Measurements from ENCODE around the gene TSPAN18.

The TSPAN18 gene

DNA sequence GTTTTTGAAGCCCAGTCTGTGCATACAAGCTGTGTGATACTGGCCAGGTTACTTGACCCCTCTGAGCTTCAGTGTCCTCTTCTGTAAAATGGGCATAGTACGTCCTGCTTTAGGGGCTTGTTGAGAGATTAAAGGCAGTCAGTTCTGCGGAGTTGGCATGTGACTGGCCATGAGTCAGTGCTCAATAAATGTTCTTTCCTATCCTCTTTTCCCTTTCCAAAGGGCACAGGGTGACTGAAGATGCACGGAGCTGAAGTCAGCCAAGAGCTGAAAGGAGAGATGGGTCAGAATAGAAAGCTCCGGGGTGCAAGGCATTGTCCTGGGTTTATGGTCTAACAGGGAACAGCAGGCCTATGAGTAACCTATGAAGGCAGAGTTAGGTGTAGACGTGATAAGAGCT, 175.0 kb downstream of the TSPAN18 start:
- no peak for DNase-seq (ENCODE audit: insufficient read length)
- no peak for FAIRE-seq
- TF ChIP-seq POLR2A (IDR thresholded peaks at IDR 0.05; ENCODE audit: low read depth, low read length) (no peak), POLR2AphosphoS5 (IDR thresholded peaks at IDR 0.05; ENCODE audit: low read depth, low read length) (no peak), TAF1 (IDR thresholded peaks at IDR 0.05; ENCODE audit: borderline replicate concordance, low read depth, low read length) (no peak)

DNA sequence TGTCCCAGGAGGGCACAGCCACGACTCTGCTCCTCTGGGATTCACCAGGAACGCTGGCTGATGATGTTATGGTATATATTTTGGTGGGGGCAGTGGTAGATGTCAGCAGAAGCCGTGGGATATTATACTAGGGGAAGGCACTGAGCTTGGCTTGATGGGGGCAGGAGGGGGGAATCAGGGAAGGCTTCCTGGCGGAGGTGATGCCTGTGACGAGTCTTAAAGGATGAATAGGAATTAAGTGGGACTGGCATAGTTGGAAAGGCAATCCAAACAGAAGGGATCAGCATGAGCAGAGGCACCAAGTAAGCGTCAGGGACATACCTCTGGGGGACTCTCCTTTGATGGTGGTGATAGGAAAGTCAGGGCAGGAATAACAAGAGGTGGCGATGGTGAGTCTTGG, 176.3 kb downstream of the TSPAN18 start:
- no peak for DNase-seq (ENCODE audit: insufficient read length)

DNA sequence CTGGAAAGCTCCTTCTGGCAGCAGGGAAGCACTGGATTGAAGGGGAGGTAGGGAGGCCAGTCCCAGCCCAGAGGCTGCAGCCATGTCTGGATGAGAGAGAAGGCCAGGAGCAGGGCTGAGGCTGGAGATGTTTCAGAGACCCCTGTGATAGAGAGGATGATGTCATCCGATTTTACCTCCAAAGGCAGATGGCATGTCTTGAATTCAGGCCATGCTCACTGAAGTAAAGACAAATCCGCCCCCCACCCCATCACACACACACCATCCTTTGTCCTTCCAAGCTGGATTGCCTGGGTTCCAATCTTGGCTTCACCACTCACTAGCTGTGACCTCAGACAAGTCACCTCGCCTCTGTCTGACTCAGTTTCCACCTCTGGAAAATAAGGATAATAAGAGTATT, 176.8 kb downstream of the TSPAN18 start:
- DNase-seq (ENCODE audit: insufficient read length) (no peak), FAIRE-seq (no peak)
- TF ChIP-seq TAF1 (IDR thresholded peaks at IDR 0.05; ENCODE audit: borderline replicate concordance, low read depth, low read length) (no peak), POLR2A (IDR thresholded peaks at IDR 0.05; ENCODE audit: low read depth, low read length) (no peak), POLR2AphosphoS5 (IDR thresholded peaks at IDR 0.05; ENCODE audit: low read depth, low read length) (no peak)

More for the DNA sequence above, 176.3 kb downstream of the TSPAN18 start:
- TF ChIP-seq TAF1 (IDR thresholded peaks at IDR 0.05; ENCODE audit: borderline replicate concordance, low read depth, low read length) (no peak), POLR2AphosphoS5 (IDR thresholded peaks at IDR 0.05; ENCODE audit: low read depth, low read length) (no peak), POLR2A (IDR thresholded peaks at IDR 0.05; ENCODE audit: low read depth, low read length) (no peak)
- FAIRE-seq, result no peak

DNA sequence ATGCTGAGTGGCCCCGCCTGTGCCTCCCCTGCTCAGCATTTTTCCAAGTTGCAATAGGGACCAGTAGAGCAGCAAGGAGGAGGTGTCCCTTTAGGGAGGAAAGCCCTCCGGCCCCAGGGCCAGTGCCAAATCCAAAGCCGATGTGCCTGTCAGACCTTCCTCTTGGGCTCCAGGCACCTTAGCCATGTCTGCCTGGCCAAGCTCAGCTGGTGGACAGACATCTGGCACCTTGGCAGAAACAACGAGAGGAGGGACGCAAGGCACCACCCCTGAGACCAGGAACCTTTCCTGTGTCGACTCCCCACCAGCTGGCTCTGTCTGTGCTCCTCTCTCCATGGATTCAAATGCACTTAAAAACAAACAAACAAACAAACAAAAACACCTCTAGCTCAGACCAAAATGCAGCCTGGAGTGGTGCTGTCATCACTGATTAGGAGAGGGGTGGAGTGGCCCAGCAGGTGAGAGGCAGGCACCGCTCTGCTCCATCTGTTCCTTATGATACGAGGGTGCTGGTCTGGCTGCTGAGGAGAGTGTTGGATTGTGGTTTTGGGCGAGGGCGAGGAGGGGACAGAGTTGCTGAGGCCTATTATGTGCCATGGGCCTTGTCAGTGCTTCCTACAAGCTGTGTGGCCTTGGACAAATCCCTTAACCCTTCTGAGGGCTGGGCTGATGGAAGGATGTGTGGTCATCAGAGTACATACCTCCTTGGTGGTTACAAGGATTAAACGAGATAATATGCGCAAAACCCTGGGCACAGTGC, 177.7 kb downstream of the TSPAN18 start:
- TF ChIP-seq TAF1 (IDR thresholded peaks at IDR 0.05; ENCODE audit: borderline replicate concordance, low read depth, low read length) (no peak), POLR2AphosphoS5 (IDR thresholded peaks at IDR 0.05; ENCODE audit: low read depth, low read length) (no peak), POLR2A (IDR thresholded peaks at IDR 0.05; ENCODE audit: low read depth, low read length) (no peak)
- DNase-seq (ENCODE audit: insufficient read length) (no peak), FAIRE-seq (no peak)

DNA sequence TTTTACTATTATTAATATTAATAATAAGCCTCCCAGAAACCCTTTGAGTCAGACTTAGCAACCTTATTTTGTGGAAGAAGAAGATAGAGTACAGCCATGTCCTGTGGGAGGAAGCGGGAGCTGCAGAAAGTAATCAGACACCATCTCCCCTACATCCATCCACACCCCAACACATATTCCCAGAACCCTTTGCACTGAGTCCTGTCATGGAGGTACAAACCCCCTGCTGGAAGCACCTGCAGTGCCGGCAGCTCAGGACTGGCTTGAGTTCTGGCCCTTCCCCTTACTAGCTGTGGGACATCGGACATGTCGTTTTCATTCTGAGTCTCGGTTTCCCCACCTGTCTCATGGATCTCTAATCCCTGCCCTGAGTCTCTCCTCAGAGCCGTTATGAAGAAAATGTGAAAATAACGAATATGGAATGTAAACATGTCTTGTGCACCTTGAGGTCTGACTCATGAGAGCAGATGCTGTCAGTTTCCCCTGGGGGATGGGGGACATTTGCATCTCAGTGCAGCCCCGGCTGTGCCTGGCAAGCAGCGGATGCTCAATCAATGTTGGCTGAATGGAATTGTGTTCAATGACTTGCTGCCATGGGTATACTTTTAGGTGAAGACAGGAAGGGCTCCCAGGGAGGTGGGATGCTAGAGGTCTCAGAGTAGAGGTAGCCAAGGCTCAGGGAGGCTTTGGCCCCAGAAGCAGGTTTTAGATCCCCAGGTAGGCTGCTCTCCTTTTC, 178.5 kb downstream of the TSPAN18 start:
- FAIRE-seq, result peak; percentile 77
- TF ChIP-seq POLR2AphosphoS5 (IDR thresholded peaks at IDR 0.05; ENCODE audit: low read depth, low read length), result no peak
- no peak for TF ChIP-seq TAF1 (IDR thresholded peaks at IDR 0.05; ENCODE audit: borderline replicate concordance, low read depth, low read length)
- TF ChIP-seq POLR2A (IDR thresholded peaks at IDR 0.05; ENCODE audit: low read depth, low read length), result no peak
- DNase-seq (ENCODE audit: insufficient read length), result no peak

DNA sequence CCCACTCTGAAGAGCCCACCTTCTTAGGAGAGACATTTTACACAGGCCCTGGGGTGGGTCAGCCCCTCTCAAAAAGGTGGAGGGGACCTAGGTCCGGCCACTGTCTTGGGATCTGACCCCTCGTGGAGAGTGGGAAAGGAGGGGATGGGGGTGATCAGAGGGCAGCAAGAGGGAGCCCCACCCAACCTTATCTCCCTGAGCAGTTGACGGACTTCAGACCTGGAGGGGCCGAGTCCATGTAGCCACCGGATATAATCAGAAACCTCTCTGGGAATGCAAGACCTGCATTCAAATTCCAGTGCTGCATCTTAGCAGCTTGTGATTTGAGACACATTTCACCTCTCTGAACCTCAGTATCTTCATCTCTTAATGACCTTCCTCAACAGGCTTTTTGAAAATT, 179.9 kb downstream of the TSPAN18 start:
- no peak for FAIRE-seq
- no peak for DNase-seq (ENCODE audit: insufficient read length)
- TF ChIP-seq POLR2AphosphoS5 (IDR thresholded peaks at IDR 0.05; ENCODE audit: low read depth, low read length) (no peak), POLR2A (IDR thresholded peaks at IDR 0.05; ENCODE audit: low read depth, low read length) (no peak), TAF1 (IDR thresholded peaks at IDR 0.05; ENCODE audit: borderline replicate concordance, low read depth, low read length) (no peak)

DNA sequence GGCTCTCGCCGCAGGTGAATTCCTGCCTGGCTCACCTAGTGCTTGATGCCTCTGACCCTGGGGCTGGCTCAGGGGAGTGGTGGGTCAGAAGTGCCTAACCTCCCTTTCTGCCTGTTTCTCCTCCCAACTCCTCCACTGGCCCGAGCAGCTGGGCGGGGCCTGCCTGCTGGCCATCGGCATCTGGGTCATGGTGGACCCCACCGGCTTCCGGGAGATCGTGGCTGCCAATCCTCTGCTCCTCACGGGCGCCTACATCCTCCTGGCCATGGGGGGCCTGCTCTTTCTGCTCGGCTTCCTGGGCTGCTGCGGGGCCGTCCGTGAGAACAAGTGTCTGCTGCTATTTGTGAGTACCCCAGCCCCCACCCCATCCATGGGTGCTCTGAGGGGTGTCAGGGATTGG, 182.8 kb downstream of the TSPAN18 start:
- no peak for TF ChIP-seq POLR2AphosphoS5 (IDR thresholded peaks at IDR 0.05; ENCODE audit: low read depth, low read length)
- no peak for TF ChIP-seq TAF1 (IDR thresholded peaks at IDR 0.05; ENCODE audit: borderline replicate concordance, low read depth, low read length)
- no peak for TF ChIP-seq POLR2A (IDR thresholded peaks at IDR 0.05; ENCODE audit: low read depth, low read length)
- FAIRE-seq (no peak), DNase-seq (ENCODE audit: insufficient read length) (no peak)

DNA sequence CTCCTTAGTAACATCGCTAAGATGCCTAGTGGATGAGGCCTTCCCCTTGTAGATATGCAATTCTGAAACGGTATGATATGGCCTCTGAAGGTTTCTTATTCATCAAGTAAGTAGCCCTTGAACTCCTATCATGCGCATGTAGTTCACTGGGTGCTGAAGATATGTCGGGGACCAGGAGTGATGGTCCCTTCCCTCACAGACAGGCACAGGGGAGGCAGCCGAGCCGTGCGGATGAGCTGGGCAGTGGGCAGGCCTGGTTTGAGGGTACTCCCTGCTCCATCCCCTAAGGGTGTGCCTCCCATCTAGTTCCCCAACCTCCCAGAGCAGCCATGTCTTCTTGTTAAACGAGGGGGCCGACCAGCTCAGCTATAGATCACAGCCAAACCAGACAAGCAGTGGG, 183.8 kb downstream of the TSPAN18 start:
- no peak for FAIRE-seq
- DNase-seq (ENCODE audit: insufficient read length), result no peak
- no peak for TF ChIP-seq TAF1 (IDR thresholded peaks at IDR 0.05; ENCODE audit: borderline replicate concordance, low read depth, low read length)
- TF ChIP-seq POLR2A (IDR thresholded peaks at IDR 0.05; ENCODE audit: low read depth, low read length), result no peak
- TF ChIP-seq POLR2AphosphoS5 (IDR thresholded peaks at IDR 0.05; ENCODE audit: low read depth, low read length), result no peak

DNA sequence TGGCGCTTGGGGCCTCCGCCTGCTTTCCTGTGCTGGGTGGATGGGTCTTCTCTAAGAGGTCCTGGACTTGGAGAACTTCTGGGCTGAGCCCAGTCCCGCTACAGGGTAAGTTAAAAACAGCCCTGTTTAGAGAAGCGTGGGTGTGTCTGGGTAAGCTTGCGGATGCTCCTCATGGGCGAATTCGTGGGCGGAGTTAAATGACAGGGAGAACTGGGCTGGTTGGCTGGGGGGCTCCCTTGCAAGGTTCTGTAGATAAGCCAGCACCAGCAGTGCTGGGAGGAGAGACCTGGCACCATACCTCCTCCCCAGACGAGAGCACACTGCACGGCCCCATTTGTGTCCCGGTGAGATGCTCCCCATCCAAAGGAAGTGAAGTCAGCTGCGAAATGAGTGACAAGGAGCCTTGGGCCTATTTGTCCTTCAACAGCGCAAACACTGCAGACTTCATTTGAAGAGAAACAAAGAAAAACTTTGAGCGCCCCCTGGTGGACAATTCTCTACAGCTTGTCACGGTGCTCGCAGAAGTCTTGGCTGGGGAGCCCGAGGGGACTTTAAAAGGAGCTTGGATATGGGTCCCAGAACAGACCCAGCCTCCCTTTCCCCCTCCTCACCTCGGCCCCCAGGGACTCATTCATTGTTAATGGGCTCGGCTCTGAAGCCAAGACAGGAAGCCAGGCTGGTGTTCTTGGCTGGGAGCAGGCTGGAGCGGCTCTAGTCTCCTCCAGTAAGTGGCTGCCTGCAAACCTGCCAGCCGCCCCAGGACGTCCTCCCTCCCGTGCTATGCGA, 184.5 kb downstream of the TSPAN18 start:
- DNase-seq (ENCODE audit: insufficient read length), result peak; percentile 64
- no peak for TF ChIP-seq POLR2AphosphoS5 (IDR thresholded peaks at IDR 0.05; ENCODE audit: low read depth, low read length)
- TF ChIP-seq POLR2A (IDR thresholded peaks at IDR 0.05; ENCODE audit: low read depth, low read length), result no peak
- no peak for TF ChIP-seq TAF1 (IDR thresholded peaks at IDR 0.05; ENCODE audit: borderline replicate concordance, low read depth, low read length)
- FAIRE-seq, result peak; percentile 94

DNA sequence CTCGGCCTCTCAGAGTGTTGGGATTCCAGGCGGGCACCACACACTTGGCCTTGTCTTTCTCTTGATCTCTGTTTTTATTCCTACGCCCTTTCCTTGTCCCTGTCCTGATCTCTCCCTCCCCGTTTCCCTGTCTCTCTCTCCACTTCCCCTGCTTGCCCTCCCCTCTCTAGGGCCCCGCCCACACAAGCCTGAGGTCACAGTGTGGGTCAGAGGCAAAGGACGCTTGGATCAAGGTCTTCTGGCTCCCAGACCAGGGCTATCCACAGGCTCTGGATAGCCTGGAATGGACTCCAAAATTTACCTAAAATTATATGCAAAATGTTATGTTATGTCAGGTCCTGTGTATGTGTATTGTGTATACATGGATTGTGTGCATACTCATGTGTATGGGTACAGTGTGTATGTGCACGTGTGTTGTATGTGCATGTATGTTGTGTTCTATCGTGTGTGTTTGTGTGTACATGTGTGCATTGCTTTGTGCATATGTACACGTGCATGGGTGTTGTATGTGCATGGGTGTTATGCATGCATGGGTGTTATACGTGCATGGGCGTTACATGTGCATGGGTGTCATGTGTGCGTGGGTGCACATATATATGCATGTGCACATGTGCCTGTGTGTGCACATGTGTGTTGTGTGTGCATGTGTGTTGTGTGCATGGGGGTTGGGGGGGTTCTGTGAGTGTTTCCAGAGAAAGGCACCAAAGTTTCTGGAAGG, 185.7 kb downstream of the TSPAN18 start:
- no peak for FAIRE-seq
- DNase-seq (ENCODE audit: insufficient read length), result no peak
- no peak for TF ChIP-seq POLR2A (IDR thresholded peaks at IDR 0.05; ENCODE audit: low read depth, low read length)
- no peak for TF ChIP-seq TAF1 (IDR thresholded peaks at IDR 0.05; ENCODE audit: borderline replicate concordance, low read depth, low read length)
- TF ChIP-seq POLR2AphosphoS5 (IDR thresholded peaks at IDR 0.05; ENCODE audit: low read depth, low read length), result no peak

DNA sequence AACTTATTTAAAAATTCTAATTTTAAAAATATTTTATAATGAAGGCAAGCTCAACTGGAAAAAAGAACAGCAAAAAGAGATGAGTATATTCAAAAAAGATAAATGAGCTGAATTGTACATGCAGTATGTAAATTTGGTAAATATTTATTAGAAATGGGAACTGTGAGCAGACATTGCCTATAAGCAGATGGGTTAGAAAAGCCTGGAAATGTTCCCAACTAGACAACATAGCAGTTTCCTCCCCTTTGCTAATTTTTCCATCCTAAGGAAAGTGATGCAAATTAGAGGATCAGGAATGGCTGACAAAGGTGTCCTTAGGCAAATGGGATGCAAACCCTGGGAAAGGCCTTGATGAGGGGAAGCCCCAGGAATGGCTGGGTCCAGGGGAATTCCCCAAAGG, 186.7 kb downstream of the TSPAN18 start:
- TF ChIP-seq POLR2A (IDR thresholded peaks at IDR 0.05; ENCODE audit: low read depth, low read length) (no peak), TAF1 (IDR thresholded peaks at IDR 0.05; ENCODE audit: borderline replicate concordance, low read depth, low read length) (no peak), POLR2AphosphoS5 (IDR thresholded peaks at IDR 0.05; ENCODE audit: low read depth, low read length) (no peak)
- DNase-seq (ENCODE audit: insufficient read length), result no peak
- FAIRE-seq, result no peak
